Neural cell (in vitro differentiated cells): ENCODE measurements around the gene CLSTN2. TPM values are rescaled to one million over a fixed set of nuclear protein-coding genes. Genes with fewer than 3 reads are reported as not detected.

Experiments used
- H2AFZ ChIP-seq: fragments of 200-600, 300-800 bp; sonication (generic), shearing (Covaris generic); 2 replicates; pipeline ENCODE4 v1.6.0; 2014; ENCODE audit warnings: low read depth, mild to moderate bottlenecking, antibody characterized with exemption, low read length, moderate library complexity
- H3F3A ChIP-seq: fragments of 200-600 bp; shearing (Covaris generic); 2 replicates; pipeline ENCODE4 v1.6.1; 2016; ENCODE audit warnings: mild to moderate bottlenecking, moderate library complexity, mixed read lengths, antibody characterized with exemption, low read length; ENCODE audit not compliant: insufficient read depth, poor library complexity, severe bottlenecking
- H3K27ac ChIP-seq: fragments of 200-600, 300-800 bp; sonication (generic), shearing (Covaris generic); 2 replicates; pipeline ENCODE4 v1.5.1; 2014; ENCODE audit warnings: mild to moderate bottlenecking, low read length, moderate library complexity
- H3K27me3 ChIP-seq: fragments of 300-800, 200-600 bp; sonication (generic), shearing (Covaris generic); 2 replicates; pipeline ENCODE4 v1.6.0; 2014; ENCODE audit warnings: mild to moderate bottlenecking, low read depth, low read length, moderate library complexity; ENCODE audit not compliant: insufficient read depth
- H3K36me3 ChIP-seq: fragments of 300-800, 200-600 bp; sonication (generic), shearing (Covaris generic); 2 replicates; pipeline ENCODE4 v1.5.1; 2014; ENCODE audit warnings: mild to moderate bottlenecking, antibody characterized with exemption, low read length, moderate library complexity; ENCODE audit not compliant: insufficient read depth
- H3K4me2 ChIP-seq: fragments of 300-800, 200-600 bp; sonication (generic), shearing (Covaris generic); 2 replicates; pipeline ENCODE4 v1.6.0; 2014; ENCODE audit warnings: mild to moderate bottlenecking, low read length
- H3K4me3 ChIP-seq: fragments of 300-800, 200-600 bp; sonication (generic), shearing (Covaris generic); 2 replicates; pipeline ENCODE4 v1.5.1; 2014; ENCODE audit warnings: mild to moderate bottlenecking, low read length, moderate library complexity
- H3K79me2 ChIP-seq: fragments of 200-600 bp; shearing (Covaris generic); replicated peaks from 2 replicates; pipeline ENCODE4 v1.6.0; 2014; ENCODE audit warnings: mild to moderate bottlenecking, low read length, moderate library complexity; ENCODE audit not compliant: insufficient read depth
- H3K9ac ChIP-seq: fragments of 300-800, 200-600 bp; sonication (generic), shearing (Covaris generic); 2 replicates; pipeline ENCODE4 v1.6.1; 2016; ENCODE audit warnings: mild to moderate bottlenecking, low read length, mixed read lengths
- H3K9me2 ChIP-seq: fragments of 200-600 bp; shearing (Covaris generic); 2 replicates; pipeline ENCODE4 v1.6.1; 2016; ENCODE audit warnings: mild to moderate bottlenecking, low read length, mixed read lengths; ENCODE audit not compliant: insufficient read depth
- H3K9me3 ChIP-seq: fragments of 200-600, 300-800 bp; sonication (generic), shearing (Covaris generic); 2 replicates; pipeline ENCODE4 v1.6.1; 2016; ENCODE audit warnings: mild to moderate bottlenecking, mixed run types, low read length, moderate library complexity, mixed read lengths
- H4K20me1 ChIP-seq: fragments of 200-600 bp; shearing (Covaris generic); 2 replicates; pipeline ENCODE4 v1.6.1; 2016; ENCODE audit warnings: mild to moderate bottlenecking, mixed run types; ENCODE audit not compliant: insufficient read depth
- CTCF ChIP-seq: fragments of 450-650 bp; IDR thresholded peaks from 2 replicates; pipeline ENCODE4 v1.5.1; 2014; ENCODE audit warnings: antibody characterized with exemption, mild to moderate bottlenecking, moderate library complexity; ENCODE audit not compliant: poor library complexity, severe bottlenecking
- EP300 ChIP-seq: fragments of 450-650 bp; conservative IDR thresholded peaks from 2 replicates; pipeline ENCODE4 v1.6.1; 2014; ENCODE audit warnings: antibody characterized with exemption, mild to moderate bottlenecking, moderate library complexity; ENCODE audit not compliant: poor library complexity, severe bottlenecking
- EZH2 ChIP-seq: fragments of 200-600, 300-800 bp; shearing (Covaris generic), sonication (generic); IDR thresholded peaks from 2 replicates; pipeline ENCODE4 v1.6.1; 2014; ENCODE audit warnings: antibody characterized with exemption, low read length, borderline replicate concordance, mild to moderate bottlenecking; ENCODE audit not compliant: insufficient read depth, poor library complexity, severe bottlenecking
- MXI1 ChIP-seq: fragments of 450-650 bp; conservative IDR thresholded peaks from 2 replicates; pipeline ENCODE4 v1.6.1; 2014; ENCODE audit warnings: antibody characterized with exemption, mild to moderate bottlenecking; ENCODE audit not compliant: poor library complexity, severe bottlenecking
- POLR2AphosphoS5 ChIP-seq: IDR thresholded peaks from 2 replicates; pipeline ENCODE4 v1.6.1; 2012
- RAD21 ChIP-seq: fragments of 450-650 bp; conservative IDR thresholded peaks from 2 replicates; pipeline ENCODE4 v1.6.1; 2014; ENCODE audit warnings: antibody characterized with exemption, mild to moderate bottlenecking, moderate library complexity
- REST ChIP-seq: IDR thresholded peaks from 2 replicates; pipeline ENCODE4 v1.6.1; 2012; ENCODE audit warnings: borderline replicate concordance
- SMC3 ChIP-seq: fragments of 450-650 bp; conservative IDR thresholded peaks from 2 replicates; pipeline ENCODE4 v1.6.1; 2014; ENCODE audit warnings: antibody characterized with exemption, mild to moderate bottlenecking, moderate library complexity; ENCODE audit not compliant: poor library complexity
- TAF1 ChIP-seq: IDR thresholded peaks from 2 replicates; pipeline ENCODE4 v1.6.1; 2012; ENCODE audit warnings: low read depth
- polyA plus RNA-seq: library from polyadenylated mRNA; depleted of rRNA; stranded (reverse); fragments of >200 nt; gene quantifications from 2 replicates; pipeline ENCODE4 v1.2.3, GENCODE V29; 2014

The CLSTN2 gene
- polyA plus RNA-seq, 1 donor from 2014 or later: 10.7 TPM

- TF ChIP-seq RAD21 (no peak), TAF1 (no peak), POLR2AphosphoS5 (no peak), SMC3 (no peak), EP300 (no peak), CTCF (no peak), EZH2 (no peak), REST (no peak)
- Histone ChIP-seq H3K4me2 (no peak overlapping the region), H3K9ac (no peak overlapping the region), H3K79me2 (no peaks in the 10 kb centered on the region), H4K20me1 (no peaks in the 10 kb centered on the region), H3K27ac (no peak overlapping the region), H3K9me2 (no peaks in the 10 kb centered on the region), H3K36me3 (no peaks in the 10 kb centered on the region), H2AFZ (no peak overlapping the region), H3K9me3 (no peaks in the 10 kb centered on the region), H3F3A (no peaks in the 10 kb centered on the region), H3K27me3 (no peaks in the 10 kb centered on the region), H3K4me3 (no peak overlapping the region)
Observed at GRCh38 chr3:140166861-140167599, 232.0 kb downstream of the CLSTN2 start.

GRCh38 chr3:140167600-140168281 is 232.8 kb downstream of the CLSTN2 start:
- no peaks in the 10 kb centered on the region for H3K27me3 ChIP-seq
- no peak overlapping the region for H2AFZ ChIP-seq
- no peaks in the 10 kb centered on the region for H3K79me2 ChIP-seq
- H3K4me2 ChIP-seq: no peak overlapping the region
- no peak for TF ChIP-seq REST
- TF ChIP-seq MXI1: no peak
- TF ChIP-seq TAF1: no peak
- TF ChIP-seq EZH2: no peak
- TF ChIP-seq CTCF: no peak
- no peak for TF ChIP-seq SMC3
- no peak for TF ChIP-seq POLR2AphosphoS5
- no peak for TF ChIP-seq EP300
- H3K9ac ChIP-seq: no peak overlapping the region
- H3K9me2 ChIP-seq: no peaks in the 10 kb centered on the region
- no peak overlapping the region for H3K4me3 ChIP-seq
- no peak overlapping the region for H3K27ac ChIP-seq
- no peaks in the 10 kb centered on the region for H4K20me1 ChIP-seq
- H3F3A ChIP-seq: no peaks in the 10 kb centered on the region
- H3K9me3 ChIP-seq: no peaks in the 10 kb centered on the region
- no peaks in the 10 kb centered on the region for H3K36me3 ChIP-seq
